ENCODE results near the gene PLOD2. TPM values are rescaled to one million over a fixed set of nuclear protein-coding genes. Genes with fewer than 3 reads are reported as not detected.
A peak's percentile ranks its signal among the peaks of the same experiment; 100 is the strongest.

Gene PLOD2
- total RNA-seq, 2 experiments from 2014 or later, result 1.1 to 1.3 TPM

DNA sequence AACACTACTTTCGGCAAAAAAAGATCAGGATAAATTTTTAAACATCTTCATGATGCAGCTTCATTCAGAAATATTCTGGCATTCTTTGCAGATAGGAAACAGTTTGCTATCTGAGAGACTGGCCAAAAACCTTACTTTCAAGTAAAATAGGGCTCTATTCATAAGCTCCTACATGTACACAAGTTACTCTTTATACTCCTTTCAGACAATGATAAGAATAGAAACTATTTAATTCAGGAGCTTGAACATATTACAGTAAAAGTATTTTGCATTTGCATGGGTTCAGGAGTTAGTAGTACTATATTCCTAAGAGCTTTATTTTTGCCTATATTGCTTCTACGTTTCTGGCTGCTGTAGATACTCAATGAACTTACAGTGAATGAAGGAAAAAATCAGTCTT, 70.5 kb downstream of the PLOD2 start:
- Mint-ChIP-seq H3K9me3 (ENCODE audit: low read depth) (no peaks in the 10 kb centered on the region), H3K4me3 (no peak overlapping the region), H3K36me3 (ENCODE audit: low read depth) (no peaks in the 10 kb centered on the region), H3K4me1 (no peaks in the 10 kb centered on the region), H3K27me3 (no peaks in the 10 kb centered on the region), H3K27ac (no peak overlapping the region)
- DNase-seq (no peak), ATAC-seq (no peak)
- POLR2A ChIA-PET, result no interaction called here
- intact Hi-C loops (cut with DNase I, micrococcal nuclease), result no loop called here
- CTCF ChIA-PET, result interaction anchor here (1.1 kb wide), 1 partner anchor 237 kb away, joined by 4 read pairs; no protein-coding TSS in a partner anchor

GRCh38 chr3:146088840-146089239, 72.1 kb downstream of the PLOD2 start:
- no peak for ATAC-seq
- H3K4me3 Mint-ChIP-seq, result no peak overlapping the region
- no peaks in the 10 kb centered on the region for H3K9me3 Mint-ChIP-seq (ENCODE audit: low read depth)

GRCh38 chr3:146087116-146087515, 73.9 kb downstream of the PLOD2 start:
- no peak overlapping the region for H3K4me3 Mint-ChIP-seq
- no peak overlapping the region for H3K27ac Mint-ChIP-seq
- H3K4me1 Mint-ChIP-seq, result no peaks in the 10 kb centered on the region
- POLR2A ChIA-PET, result no interaction called here
- H3K9me3 Mint-ChIP-seq (ENCODE audit: low read depth), result no peaks in the 10 kb centered on the region
- no peak for DNase-seq
- CTCF ChIA-PET, result no interaction called here
- no peak for ATAC-seq
- intact Hi-C loops (cut with DNase I, micrococcal nuclease), result no loop called here
- H3K36me3 Mint-ChIP-seq (ENCODE audit: low read depth), result no peaks in the 10 kb centered on the region
- no peaks in the 10 kb centered on the region for H3K27me3 Mint-ChIP-seq

More at GRCh38 chr3:146088840-146089239, 72.1 kb downstream of the PLOD2 start:
- POLR2A ChIA-PET, result no interaction called here
- H3K4me1 Mint-ChIP-seq, result no peaks in the 10 kb centered on the region
- intact Hi-C loops (cut with DNase I, micrococcal nuclease), result no loop called here
- no peak overlapping the region for H3K27ac Mint-ChIP-seq
- H3K27me3 Mint-ChIP-seq, result no peaks in the 10 kb centered on the region
- CTCF ChIA-PET, result no interaction called here
- DNase-seq, result no peak
- H3K36me3 Mint-ChIP-seq (ENCODE audit: low read depth), result no peaks in the 10 kb centered on the region

DNA sequence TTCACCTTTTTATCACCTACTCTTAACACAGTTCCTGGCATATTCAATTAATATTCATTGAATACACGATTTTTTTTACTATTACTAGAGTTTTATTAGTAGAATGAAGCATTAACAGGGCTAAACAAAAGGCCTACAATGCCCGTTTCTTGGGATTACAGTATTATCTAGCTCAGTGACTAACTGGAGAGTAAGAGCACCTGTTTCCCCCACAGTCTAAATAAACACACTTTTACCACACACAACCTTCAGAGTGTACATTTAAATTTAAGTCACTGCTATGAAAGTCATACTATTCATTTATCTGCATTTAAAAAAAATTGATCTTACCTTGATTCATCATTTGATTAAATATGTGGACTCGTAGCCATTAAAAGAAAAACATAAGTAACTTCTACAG, 74.8 kb downstream of the PLOD2 start:
- DNase-seq (no peak), ATAC-seq (no peak)
- ChIA-PET POLR2A (no interaction called here), CTCF (no interaction called here)
- Mint-ChIP-seq H3K27me3 (no peaks in the 10 kb centered on the region), H3K36me3 (ENCODE audit: low read depth) (no peaks in the 10 kb centered on the region), H3K9me3 (ENCODE audit: low read depth) (no peaks in the 10 kb centered on the region), H3K27ac (no peak overlapping the region), H3K4me1 (no peaks in the 10 kb centered on the region), H3K4me3 (no peak overlapping the region)
- intact Hi-C loops (cut with DNase I, micrococcal nuclease), result no loop called here

DNA sequence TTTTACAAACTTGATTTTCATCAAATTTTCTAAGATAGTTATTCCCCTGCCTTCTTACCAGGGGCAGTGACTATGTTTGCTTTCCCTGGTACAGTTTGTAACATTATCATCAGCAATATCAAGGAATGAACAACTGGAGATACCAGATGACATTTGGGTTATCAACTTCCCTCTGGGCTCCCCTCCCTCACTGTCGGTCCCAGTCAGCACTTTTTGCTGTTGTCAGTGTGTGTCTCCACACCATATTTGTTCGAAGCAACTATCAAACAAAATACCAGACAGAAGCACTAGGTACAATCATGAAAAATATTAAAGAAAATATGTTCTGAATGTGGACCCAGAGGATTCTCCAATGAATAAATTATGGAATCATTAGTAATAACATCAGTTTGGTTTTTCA, 75.3 kb downstream of the PLOD2 start:
- CTCF ChIA-PET, result no interaction called here
- Mint-ChIP-seq H3K4me1 (no peaks in the 10 kb centered on the region), H3K27ac (no peak overlapping the region), H3K9me3 (ENCODE audit: low read depth) (no peaks in the 10 kb centered on the region), H3K4me3 (no peak overlapping the region), H3K36me3 (ENCODE audit: low read depth) (no peaks in the 10 kb centered on the region), H3K27me3 (no peaks in the 10 kb centered on the region)
- DNase-seq (no peak), ATAC-seq (no peak)
- POLR2A ChIA-PET, result no interaction called here
- intact Hi-C loops (cut with DNase I, micrococcal nuclease), result no loop called here

DNA sequence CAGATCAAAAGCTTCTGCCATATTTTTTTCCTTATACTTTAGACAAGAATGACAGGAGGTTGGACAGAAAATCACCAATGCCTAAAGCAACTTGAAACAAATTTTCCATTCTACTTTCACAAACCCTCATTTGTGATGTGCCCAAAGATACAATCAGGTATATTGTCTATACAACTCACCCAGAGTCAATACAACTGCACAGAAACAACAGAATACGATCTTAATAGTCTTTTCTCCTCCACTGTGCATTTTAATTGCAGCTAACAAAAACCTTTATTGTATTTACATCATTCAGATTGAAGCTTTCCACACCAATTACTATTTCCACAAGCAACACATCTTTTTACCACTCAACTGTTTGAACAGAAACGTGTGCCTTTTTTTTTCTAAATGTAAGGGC, 80.4 kb downstream of the PLOD2 start:
- CTCF ChIA-PET, result no interaction called here
- no peaks in the 10 kb centered on the region for H3K27me3 Mint-ChIP-seq

GRCh38 chr3:146078031-146078430, 83.0 kb downstream of the PLOD2 start:
- H3K27ac Mint-ChIP-seq, result no peak overlapping the region
- CTCF ChIA-PET, result interaction anchor here (0.7 kb wide), 1 partner anchor 14 kb away, joined by 4 read pairs; no protein-coding TSS in a partner anchor

More for the DNA sequence above, 80.4 kb downstream of the PLOD2 start:
- H3K9me3 Mint-ChIP-seq (ENCODE audit: low read depth), result no peaks in the 10 kb centered on the region
- H3K27ac Mint-ChIP-seq, result no peak overlapping the region
- POLR2A ChIA-PET, result no interaction called here
- H3K4me3 Mint-ChIP-seq, result no peak overlapping the region
- ATAC-seq, result no peak
- intact Hi-C loops (cut with DNase I, micrococcal nuclease), result no loop called here
- DNase-seq, result no peak
- H3K4me1 Mint-ChIP-seq, result no peaks in the 10 kb centered on the region
- no peaks in the 10 kb centered on the region for H3K36me3 Mint-ChIP-seq (ENCODE audit: low read depth)

GRCh38 chr3:146077181-146077580, 83.8 kb downstream of the PLOD2 start:
- no peaks in the 10 kb centered on the region for H3K27me3 Mint-ChIP-seq
- H3K9me3 Mint-ChIP-seq (ENCODE audit: low read depth), result no peaks in the 10 kb centered on the region
- ATAC-seq, result no peak
- no peak overlapping the region for H3K27ac Mint-ChIP-seq
- ChIA-PET POLR2A (no interaction called here), CTCF (no interaction called here)
- DNase-seq, result no peak
- no peaks in the 10 kb centered on the region for H3K36me3 Mint-ChIP-seq (ENCODE audit: low read depth)
- H3K4me3 Mint-ChIP-seq, result no peak overlapping the region
- H3K4me1 Mint-ChIP-seq, result no peaks in the 10 kb centered on the region
- intact Hi-C loops (cut with DNase I, micrococcal nuclease), result no loop called here

More at GRCh38 chr3:146078031-146078430, 83.0 kb downstream of the PLOD2 start:
- POLR2A ChIA-PET, result interaction anchor here (0.6 kb wide), 1 partner anchor 370 kb away, joined by 8 read pairs; no protein-coding TSS in a partner anchor
- Mint-ChIP-seq H3K27me3 (no peaks in the 10 kb centered on the region), H3K9me3 (ENCODE audit: low read depth) (no peaks in the 10 kb centered on the region), H3K4me1 (no peaks in the 10 kb centered on the region), H3K4me3 (no peak overlapping the region), H3K36me3 (ENCODE audit: low read depth) (no peaks in the 10 kb centered on the region)
- intact Hi-C loops (cut with DNase I, micrococcal nuclease), result no loop called here
- ATAC-seq (no peak), DNase-seq (no peak)

DNA sequence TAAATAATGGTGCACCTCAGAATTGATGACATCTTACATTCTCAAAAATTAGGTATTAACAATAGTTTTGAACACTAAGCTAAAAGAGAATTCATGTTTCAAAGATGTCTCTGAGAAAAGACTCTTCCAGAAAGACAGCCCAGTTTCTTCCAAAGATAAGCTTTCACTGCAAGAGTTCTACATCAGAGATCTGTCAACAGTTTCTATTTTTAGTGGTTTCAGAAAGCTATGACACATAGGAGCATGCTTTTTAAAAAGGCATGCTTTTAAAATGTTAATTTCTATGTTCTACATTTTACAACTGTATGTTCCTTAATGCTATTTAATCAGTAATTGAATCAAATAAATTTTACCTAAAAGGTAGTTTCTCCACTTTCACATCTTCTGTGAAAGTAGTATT, 88.2 kb downstream of the PLOD2 start:
- no peaks in the 10 kb centered on the region for H3K27me3 Mint-ChIP-seq
- ATAC-seq (no peak), DNase-seq (no peak)
- no peaks in the 10 kb centered on the region for H3K36me3 Mint-ChIP-seq (ENCODE audit: low read depth)
- H3K27ac Mint-ChIP-seq, result no peak overlapping the region
- ChIA-PET POLR2A (no interaction called here), CTCF (no interaction called here)
- no peaks in the 10 kb centered on the region for H3K9me3 Mint-ChIP-seq (ENCODE audit: low read depth)
- no peak overlapping the region for H3K4me3 Mint-ChIP-seq
- intact Hi-C loops (cut with DNase I, micrococcal nuclease), result no loop called here
- H3K4me1 Mint-ChIP-seq, result no peaks in the 10 kb centered on the region

DNA sequence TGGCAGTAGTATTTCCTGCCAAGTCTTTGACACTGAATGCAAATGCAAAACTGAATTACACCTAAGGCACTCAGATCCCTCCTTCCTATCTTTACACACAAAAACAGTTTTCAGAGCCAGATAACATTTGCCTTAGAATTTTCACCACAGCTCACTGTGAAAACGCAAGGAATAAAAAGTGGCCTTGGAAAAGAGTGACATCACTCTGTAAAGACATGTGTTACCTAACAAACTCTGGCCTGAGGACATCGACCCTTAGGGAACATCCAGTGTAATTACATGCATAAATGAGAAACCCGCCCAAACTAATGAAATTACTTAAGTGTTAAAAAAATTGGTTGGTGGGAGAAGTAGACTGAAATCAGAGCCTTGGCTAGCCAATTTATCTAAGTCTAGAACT, 88.9 kb downstream of the PLOD2 start:
- no peak overlapping the region for H3K4me3 Mint-ChIP-seq
- H3K4me1 Mint-ChIP-seq, result no peaks in the 10 kb centered on the region
- no peaks in the 10 kb centered on the region for H3K36me3 Mint-ChIP-seq (ENCODE audit: low read depth)
- H3K27me3 Mint-ChIP-seq, result no peaks in the 10 kb centered on the region
- intact Hi-C loops (cut with DNase I, micrococcal nuclease), result no loop called here
- no peak overlapping the region for H3K27ac Mint-ChIP-seq
- POLR2A ChIA-PET, result no interaction called here
- CTCF ChIA-PET, result no interaction called here
- H3K9me3 Mint-ChIP-seq (ENCODE audit: low read depth), result no peaks in the 10 kb centered on the region
- DNase-seq (no peak), ATAC-seq (no peak)

DNA sequence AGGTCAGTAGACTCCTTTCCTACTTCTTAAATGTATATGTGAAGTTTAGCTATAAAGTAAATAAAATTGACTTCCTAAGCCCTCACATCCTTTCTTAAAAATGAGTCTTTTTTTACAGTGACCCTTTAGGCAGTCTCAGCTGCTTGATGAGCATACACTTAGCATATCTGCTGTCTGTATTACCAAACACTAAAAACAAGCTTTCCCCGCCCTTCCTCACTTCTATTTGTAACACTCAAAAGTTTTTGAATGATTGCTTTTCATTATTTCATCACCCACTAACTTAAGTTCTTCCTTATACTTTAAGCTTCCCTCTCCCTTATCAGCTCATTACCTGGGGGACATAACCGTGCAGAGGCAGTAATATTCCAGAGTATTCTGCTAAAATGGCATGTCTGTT, 89.4 kb downstream of the PLOD2 start:
- Mint-ChIP-seq H3K9me3 (ENCODE audit: low read depth) (no peaks in the 10 kb centered on the region), H3K4me1 (no peaks in the 10 kb centered on the region), H3K27ac (no peak overlapping the region), H3K27me3 (no peaks in the 10 kb centered on the region), H3K4me3 (no peak overlapping the region), H3K36me3 (ENCODE audit: low read depth) (no peaks in the 10 kb centered on the region)
- ChIA-PET CTCF (no interaction called here), POLR2A (no interaction called here)
- ATAC-seq (no peak), DNase-seq (no peak)
- intact Hi-C loops (cut with DNase I, micrococcal nuclease), result no loop called here

- DNase-seq (no peak), ATAC-seq (no peak)
- H3K36me3 Mint-ChIP-seq (ENCODE audit: low read depth), result no peaks in the 10 kb centered on the region
- no peaks in the 10 kb centered on the region for H3K27me3 Mint-ChIP-seq
- H3K27ac Mint-ChIP-seq, result no peak overlapping the region
- intact Hi-C loops (cut with DNase I, micrococcal nuclease), result loop anchor here (5.0 to 10.0 kb wide), 3 partner anchors 258 to 525 kb away; no protein-coding TSS in a partner anchor
- no peaks in the 10 kb centered on the region for H3K9me3 Mint-ChIP-seq (ENCODE audit: low read depth)
- POLR2A ChIA-PET, result no interaction called here
- CTCF ChIA-PET, result no interaction called here
- no peaks in the 10 kb centered on the region for H3K4me1 Mint-ChIP-seq
- no peak overlapping the region for H3K4me3 Mint-ChIP-seq
Measured at GRCh38 chr3:146067048-146067447, 93.9 kb downstream of the PLOD2 start.

DNA sequence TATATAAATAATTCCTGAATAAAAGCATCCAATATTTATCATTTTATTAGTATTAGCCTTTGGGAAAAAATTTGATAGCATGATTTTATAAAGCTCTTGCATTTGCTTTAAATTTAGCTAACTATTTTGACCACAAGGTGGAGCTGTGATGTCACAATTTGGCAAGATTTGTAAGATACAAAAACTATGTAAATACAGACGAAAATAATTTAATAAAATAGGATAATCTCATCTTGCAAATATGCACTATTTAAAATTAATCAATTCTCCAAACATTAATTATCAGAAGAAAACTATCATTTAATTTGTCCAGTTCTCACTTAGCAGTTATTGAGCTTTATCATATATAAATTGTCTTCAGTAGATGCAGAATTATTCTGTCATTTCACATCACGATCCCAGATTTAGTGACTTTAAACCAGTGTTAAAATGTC, 95.4 kb downstream of the PLOD2 start:
- intact Hi-C loops (cut with DNase I, micrococcal nuclease), result loop anchor here (1.0 to 10.0 kb wide), 5 partner anchors 122 to 575 kb away; no protein-coding TSS in a partner anchor
- ChIA-PET CTCF (interaction anchor here (0.7 to 3.1 kb wide), 22 partner anchors 10 to 573 kb away, joined by 3 to 43 read pairs (median 3); no protein-coding TSS in a partner anchor), POLR2A (no interaction called here)
- no peak for ATAC-seq
- peak; percentile 7 for DNase-seq
- no peaks in the 10 kb centered on the region for H3K27me3 Mint-ChIP-seq
- H3K9me3 Mint-ChIP-seq (ENCODE audit: low read depth), result no peaks in the 10 kb centered on the region
- H3K27ac Mint-ChIP-seq, result no peak overlapping the region
- no peaks in the 10 kb centered on the region for H3K4me1 Mint-ChIP-seq
- no peaks in the 10 kb centered on the region for H3K36me3 Mint-ChIP-seq (ENCODE audit: low read depth)
- no peak overlapping the region for H3K4me3 Mint-ChIP-seq
